ENCODE results near the gene DTNBP1. TPM values are rescaled to one million over a fixed set of nuclear protein-coding genes. Genes with fewer than 3 reads are reported as not detected.

DTNBP1 gene
- total and polyA plus RNA-seq, 2 donors (not counting 1 experiment from before 2014, with no cell fraction given): 9.9 to 13.6 TPM

GRCh38 chr6:15602154-15602553 is 60.7 kb downstream of the DTNBP1 start:
- no peak overlapping the region for H3K27ac ChIP-seq (ENCODE audit: insufficient read depth, low read length)
- no peaks in the 10 kb centered on the region for H3K79me2 ChIP-seq (ENCODE audit: control insufficient read depth, insufficient read depth, low read length)
- H3K27me3 ChIP-seq (ENCODE audit: control insufficient read depth, insufficient read depth, low read length): no peaks in the 10 kb centered on the region
- H3K4me3 ChIP-seq (replicated peaks in 1 of 4; ENCODE audit: control extremely low read depth in 1 of 4, insufficient read depth in 1 of 4, low read depth in 3 of 4, low read length in 4 of 4): no peak overlapping the region
- no peaks in the 10 kb centered on the region for H3K4me1 ChIP-seq (ENCODE audit: control insufficient read depth, extremely low read depth, insufficient read depth, low read length)
- no peak for DNase-seq (ENCODE audit: low read depth in 2 of 2)
- no peak overlapping the region for H3K9ac ChIP-seq (ENCODE audit: insufficient read depth, low read length)
- H3K9me3 ChIP-seq (ENCODE audit: control insufficient read depth, insufficient read depth, low read depth, low read length): no peaks in the 10 kb centered on the region
- no peaks in the 10 kb centered on the region for H3K36me3 ChIP-seq (ENCODE audit: control insufficient read depth, insufficient read depth, low read length)
- H3K4me2 ChIP-seq (ENCODE audit: extremely low read depth, insufficient read depth, low read length): no peak overlapping the region
- H4K20me1 ChIP-seq (ENCODE audit: control insufficient read depth, extremely low read depth, insufficient read depth, low read length): no peaks in the 10 kb centered on the region
- TF ChIP-seq CTCF (conservative IDR thresholded peaks at IDR 0.05 in 1 of 2, IDR thresholded peaks at IDR 0.05 in 1 of 2; ENCODE audit: low read depth in 1 of 2, low read length in 2 of 2) (no peak), EZH2 (IDR thresholded peaks at IDR 0.05; ENCODE audit: low read length, missing control alignments) (no peak)
- no peak overlapping the region for H2AFZ ChIP-seq (ENCODE audit: low read length)

GRCh38 chr6:15598273-15598798 is 64.5 kb downstream of the DTNBP1 start:
- Histone ChIP-seq H3K27ac (ENCODE audit: insufficient read depth, low read length) (no peak overlapping the region), H4K20me1 (ENCODE audit: control insufficient read depth, extremely low read depth, insufficient read depth, low read length) (no peaks in the 10 kb centered on the region), H2AFZ (ENCODE audit: low read length) (no peak overlapping the region), H3K4me3 (replicated peaks in 1 of 4; ENCODE audit: control extremely low read depth in 1 of 4, insufficient read depth in 1 of 4, low read depth in 3 of 4, low read length in 4 of 4) (no peak overlapping the region), H3K4me1 (ENCODE audit: control insufficient read depth, extremely low read depth, insufficient read depth, low read length) (no peaks in the 10 kb centered on the region), H3K4me2 (ENCODE audit: extremely low read depth, insufficient read depth, low read length) (no peak overlapping the region), H3K9ac (ENCODE audit: insufficient read depth, low read length) (no peak overlapping the region), H3K27me3 (ENCODE audit: control insufficient read depth, insufficient read depth, low read length) (no peaks in the 10 kb centered on the region), H3K36me3 (ENCODE audit: control insufficient read depth, insufficient read depth, low read length) (no peaks in the 10 kb centered on the region), H3K79me2 (ENCODE audit: control insufficient read depth, insufficient read depth, low read length) (no peaks in the 10 kb centered on the region), H3K9me3 (ENCODE audit: control insufficient read depth, insufficient read depth, low read depth, low read length) (no peaks in the 10 kb centered on the region)
- TF ChIP-seq CTCF (conservative IDR thresholded peaks at IDR 0.05 in 1 of 2, IDR thresholded peaks at IDR 0.05 in 1 of 2; ENCODE audit: low read depth in 1 of 2, low read length in 2 of 2) (no peak), EZH2 (IDR thresholded peaks at IDR 0.05; ENCODE audit: low read length, missing control alignments) (no peak)
- DNase-seq (ENCODE audit: low read depth in 2 of 2): no peak

GRCh38 chr6:15596186-15596896 is 66.5 kb downstream of the DTNBP1 start:
- no peak overlapping the region for H3K4me2 ChIP-seq (ENCODE audit: extremely low read depth, insufficient read depth, low read length)
- no peak overlapping the region for H3K4me3 ChIP-seq (replicated peaks in 1 of 4; ENCODE audit: control extremely low read depth in 1 of 4, insufficient read depth in 1 of 4, low read depth in 3 of 4, low read length in 4 of 4)
- no peaks in the 10 kb centered on the region for H3K9me3 ChIP-seq (ENCODE audit: control insufficient read depth, insufficient read depth, low read depth, low read length)
- no peak for TF ChIP-seq EZH2 (IDR thresholded peaks at IDR 0.05; ENCODE audit: low read length, missing control alignments)
- no peak for TF ChIP-seq CTCF (conservative IDR thresholded peaks at IDR 0.05 in 1 of 2, IDR thresholded peaks at IDR 0.05 in 1 of 2; ENCODE audit: low read depth in 1 of 2, low read length in 2 of 2)
- no peak overlapping the region for H3K27ac ChIP-seq (ENCODE audit: insufficient read depth, low read length)
- H3K36me3 ChIP-seq (ENCODE audit: control insufficient read depth, insufficient read depth, low read length): no peaks in the 10 kb centered on the region
- no peak for DNase-seq (ENCODE audit: low read depth in 2 of 2)
- H3K27me3 ChIP-seq (ENCODE audit: control insufficient read depth, insufficient read depth, low read length): no peaks in the 10 kb centered on the region
- no peaks in the 10 kb centered on the region for H3K4me1 ChIP-seq (ENCODE audit: control insufficient read depth, extremely low read depth, insufficient read depth, low read length)
- no peaks in the 10 kb centered on the region for H4K20me1 ChIP-seq (ENCODE audit: control insufficient read depth, extremely low read depth, insufficient read depth, low read length)
- H2AFZ ChIP-seq (ENCODE audit: low read length): no peak overlapping the region
- no peak overlapping the region for H3K9ac ChIP-seq (ENCODE audit: insufficient read depth, low read length)
- H3K79me2 ChIP-seq (ENCODE audit: control insufficient read depth, insufficient read depth, low read length): no peaks in the 10 kb centered on the region
